Tibial nerve (tissue), 4 donors: ENCODE results near the gene SEMA5A. TPM values are rescaled to one million over a fixed set of nuclear protein-coding genes. Genes with fewer than 3 reads are reported as not detected.

Source experiments
- DNase-seq, 2 donors: peaks; one replicate each; pipeline ENCODE4 v3.0.0-alpha.2; 2019; ENCODE audit warnings: low spot score in 2 of 2
- H3K27ac ChIP-seq, 4 donors: fragments of 200-600 bp; sonication (generic) in 3 of 4; one replicate each; pipeline ENCODE4 v1.5.1; 2017 to 2019; ENCODE audit warnings: mild to moderate bottlenecking in 1 of 4
- H3K27me3 ChIP-seq, 2 donors: fragments of 200-600 bp; sonication (generic) in 1 of 2; one replicate each; pipeline versions ENCODE4 v1.5.1 to v1.6.0; 2017 to 2019
- H3K36me3 ChIP-seq, 3 donors: fragments of 200-600 bp; sonication (generic); one replicate each; pipeline ENCODE4 v1.5.1; 2018 to 2019
- H3K4me1 ChIP-seq, 4 donors: fragments of 200-600 bp; sonication (generic) in 3 of 4; one replicate each; pipeline ENCODE4 v1.5.1; 2017 to 2019
- H3K4me3 ChIP-seq, 4 donors: fragments of 200-600 bp; sonication (generic) in 3 of 4; one replicate each; pipeline ENCODE4 v1.5.1; 2017 to 2019; ENCODE audit warnings: mild to moderate bottlenecking in 1 of 4, moderate library complexity in 1 of 4
- H3K9me3 ChIP-seq, 4 donors: fragments of 200-600 bp; sonication (generic) in 3 of 4; one replicate each; pipeline ENCODE4 v1.5.1; 2017 to 2019
- CTCF ChIP-seq, 5 experiments: fragments of 200-600 bp in 3 of 5; fragments of 450-650 bp in 2 of 5; sonication (generic) in 3 of 5; IDR thresholded peaks; one replicate each; pipeline ENCODE4 v1.5.1; 2016 to 2019; ENCODE audit warnings: antibody characterized with exemption in 5 of 5, mild to moderate bottlenecking in 3 of 5, moderate library complexity in 2 of 5
- EP300 ChIP-seq, 2 donors: sonication (generic); formaldehyde crosslinking; IDR thresholded peaks; one replicate each; pipeline ENCODE4 v1.6.1; 2017; ENCODE audit warnings: antibody characterized with exemption in 2 of 2, mild to moderate bottlenecking in 1 of 2
- POLR2A ChIP-seq, 2 donors: fragments of 450-650 bp; IDR thresholded peaks; one replicate each; pipeline ENCODE4 v1.6.1; 2017; ENCODE audit warnings: antibody characterized with exemption in 2 of 2, mild to moderate bottlenecking in 2 of 2, moderate library complexity in 2 of 2
- WGBS, 2 donors: methylation state at CpG; one replicate each; pipeline ENCODE4 v1.1.5; 2018; 5-methylcytosine and 5-hydroxymethylcytosine counted together
- total RNA-seq, 4 donors: library from RNA; depleted of rRNA; stranded (reverse); fragments of >200 nt; gene quantifications; one replicate each; pipeline ENCODE4 v1.1.0, GENCODE V29; 2016

Gene SEMA5A
- total RNA-seq, 4 donors from 2014 or later = 36.3 to 58.4 (median 52.6) TPM

DNA sequence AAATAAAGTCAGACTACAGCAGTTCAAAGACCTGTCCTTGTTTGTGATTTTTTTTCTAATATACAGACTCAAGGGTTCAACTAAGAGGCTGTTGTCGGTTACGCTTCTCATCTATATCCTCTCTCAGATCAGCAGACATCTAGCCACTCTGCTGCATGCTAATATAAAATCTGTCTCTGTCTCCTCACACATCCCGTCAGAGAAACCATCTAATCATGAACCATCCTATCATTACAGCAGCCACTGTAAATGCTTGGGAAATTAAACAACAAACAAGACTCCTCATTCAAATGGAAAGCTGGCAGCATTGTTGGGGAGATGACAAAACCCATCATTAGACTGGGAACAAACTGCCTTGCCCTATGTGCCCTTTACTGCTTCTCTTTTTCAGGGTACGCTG, 94.8 kb downstream of the SEMA5A start:
- Histone ChIP-seq H3K9me3 (peaks cover 0 to 9% (median 0%) of the 10 kb centered on the region in 4 donors), H3K27me3 (no peaks in the 10 kb centered on the region), H3K4me1 (peaks cover 0 to 25% (median 6%) of the 10 kb centered on the region in 4 donors), H3K4me3 (no peak overlapping the region), H3K27ac (no peak overlapping the region), H3K36me3 (no peaks in the 10 kb centered on the region)
- TF ChIP-seq EP300 (IDR thresholded peaks at IDR 0.05) (no peak), POLR2A (IDR thresholded peaks at IDR 0.05) (no peak), CTCF (IDR thresholded peaks at IDR 0.05) (no peak)
- WGBS, 2 donors = 68 to 72% methylated on average over 4 of the region's 4 CpGs
- no peak for DNase-seq

DNA sequence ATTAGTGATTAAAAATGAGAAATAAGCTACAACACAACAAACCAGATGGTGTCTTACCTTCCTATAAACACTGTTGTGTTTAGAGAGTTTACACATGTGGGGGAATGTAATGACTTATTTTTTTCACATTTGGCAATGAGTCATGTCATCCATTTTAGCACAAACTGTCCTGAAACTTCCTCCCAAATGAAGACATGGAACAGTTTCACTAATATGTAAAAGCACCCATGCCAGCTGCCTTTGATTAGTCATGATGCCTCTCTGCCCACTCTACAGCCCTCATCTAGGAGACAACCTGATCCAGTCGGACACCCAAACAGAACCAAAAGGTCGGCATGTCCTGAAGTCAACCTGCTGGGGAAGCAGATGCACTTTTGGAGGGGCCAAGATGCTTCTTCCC, 98.2 kb downstream of the SEMA5A start:
- Histone ChIP-seq H3K9me3 (peaks cover 0 to 4% (median 0%) of the 10 kb centered on the region in 4 donors), H3K27me3 (no peaks in the 10 kb centered on the region), H3K27ac (peak overlapping the region in 1 of 4 donors; percentile 90), H3K4me1 (peaks cover 0 to 26% (median 4%) of the 10 kb centered on the region in 4 donors), H3K4me3 (no peak overlapping the region), H3K36me3 (no peaks in the 10 kb centered on the region)
- TF ChIP-seq POLR2A (IDR thresholded peaks at IDR 0.05) (no peak), CTCF (IDR thresholded peaks at IDR 0.05) (no peak), EP300 (IDR thresholded peaks at IDR 0.05) (no peak)
- WGBS, 2 donors = 95 to 100% methylated on average over 2 of the region's 2 CpGs
- no peak for DNase-seq

- no peak overlapping the region for H3K4me3 ChIP-seq
- TF ChIP-seq CTCF (IDR thresholded peaks at IDR 0.05) (no peak), POLR2A (IDR thresholded peaks at IDR 0.05) (no peak), EP300 (IDR thresholded peaks at IDR 0.05) (peak in 1 of 2 donors; percentile 38)
- 26 to 34% methylated on average over 2 of the region's 2 CpGs for WGBS, 2 donors
- H3K9me3 ChIP-seq = peaks cover 0 to 4% (median 0%) of the 10 kb centered on the region in 4 donors
- H3K27me3 ChIP-seq = no peaks in the 10 kb centered on the region
- no peak for DNase-seq
- no peaks in the 10 kb centered on the region for H3K36me3 ChIP-seq
- peak overlapping the region in 2 of 4 donors; percentile 40 to 90 for H3K27ac ChIP-seq
- peaks cover 0 to 26% (median 4%) of the 10 kb centered on the region in 4 donors for H3K4me1 ChIP-seq
Observed at GRCh38 chr5:9445826-9446388, 100.0 kb downstream of the SEMA5A start.

GRCh38 chr5:9444346-9444745, 101.5 kb downstream of the SEMA5A start:
- no peak for TF ChIP-seq EP300 (IDR thresholded peaks at IDR 0.05)
- no peak for TF ChIP-seq CTCF (IDR thresholded peaks at IDR 0.05)
- no peak for TF ChIP-seq POLR2A (IDR thresholded peaks at IDR 0.05)

GRCh38 chr5:9441610-9442009, 104.3 kb downstream of the SEMA5A start:
- Histone ChIP-seq H3K4me1 (peaks cover 0 to 21% (median 10%) of the 10 kb centered on the region in 4 donors), H3K27me3 (no peaks in the 10 kb centered on the region), H3K36me3 (peaks cover 0 to 8% (median 0%) of the 10 kb centered on the region in 3 donors), H3K9me3 (peaks cover 0 to 4% (median 0%) of the 10 kb centered on the region in 4 donors), H3K27ac (no peak overlapping the region), H3K4me3 (no peak overlapping the region)
- DNase-seq = no peak
- whole genome bisulfite sequencing, 2 donors = 89 to 92% methylated on average over 2 of the region's 2 CpGs
- TF ChIP-seq EP300 (IDR thresholded peaks at IDR 0.05) = no peak

More at GRCh38 chr5:9444346-9444745, 101.5 kb downstream of the SEMA5A start:
- no peak overlapping the region for H3K27ac ChIP-seq
- WGBS, 2 donors = 86 to 88% methylated on average over 3 of the region's 3 CpGs
- peaks cover 0 to 4% (median 0%) of the 10 kb centered on the region in 4 donors for H3K9me3 ChIP-seq
- no peaks in the 10 kb centered on the region for H3K36me3 ChIP-seq
- H3K27me3 ChIP-seq = no peaks in the 10 kb centered on the region
- DNase-seq = no peak
- H3K4me3 ChIP-seq = no peak overlapping the region
- H3K4me1 ChIP-seq = peaks cover 0 to 30% (median 8%) of the 10 kb centered on the region in 4 donors
